Heart right ventricle (tissue), 16 donors: Measurements from ENCODE around the gene CCDC142. TPM values are rescaled to one million over a fixed set of nuclear protein-coding genes. Genes with fewer than 3 reads are reported as not detected.

ENCODE experiments used
- ATAC-seq, 8 donors: fragments of 200-7000 bp; cut with Tn5 transposase; one replicate each; pipeline ENCODE4 v1.9.1; 2020; ENCODE audit warnings: mild to moderate bottlenecking in 8 of 8, moderate library complexity in 8 of 8, moderate number of reproducible peaks in 1 of 8
- DNase-seq, 2 donors: peaks; one replicate each; pipeline ENCODE4 v3.0.0-alpha.2; 2020
- H3K27ac ChIP-seq, 10 donors: fragments of 200-600 bp; sonication (generic) in 2 of 10; one replicate each; pipeline versions ENCODE4 v1.5.0 to v1.8.0; 2020 to 2022; ENCODE audit warnings: mild to moderate bottlenecking in 3 of 10
- H3K27me3 ChIP-seq, 7 donors: fragments of 200-600 bp; one replicate each; pipeline ENCODE4 v1.8.0; 2021 to 2022; ENCODE audit warnings: mild to moderate bottlenecking in 2 of 7
- H3K36me3 ChIP-seq, 9 donors: fragments of 200-600 bp; sonication (generic) in 1 of 9; one replicate each; pipeline versions ENCODE4 v1.5.0 to v1.8.0; 2020 to 2022; ENCODE audit warnings: mild to moderate bottlenecking in 2 of 9
- H3K4me1 ChIP-seq, 9 donors: fragments of 200-600 bp; sonication (generic) in 1 of 9; one replicate each; pipeline versions ENCODE4 v1.5.0 to v1.8.0; 2020 to 2022; ENCODE audit warnings: mild to moderate bottlenecking in 4 of 9
- H3K4me3 ChIP-seq, 10 donors: fragments of 200-600 bp; sonication (generic) in 2 of 10; one replicate each; pipeline versions ENCODE4 v1.5.0 to v1.8.0; 2020 to 2022; ENCODE audit warnings: mild to moderate bottlenecking in 7 of 10, moderate library complexity in 2 of 10
- H3K9me3 ChIP-seq, 11 donors: fragments of 200-600 bp in 10 of 11; sonication (generic) in 2 of 11; one replicate each; pipeline versions ENCODE4 v1.5.0 to v1.8.0; 2013 to 2022; ENCODE audit warnings: mild to moderate bottlenecking in 2 of 11, control low read depth in 1 of 11, moderate library complexity in 1 of 11
- WGBS, 2 donors: extraction: QIAGEN DNeasy Blood & Tissue Kit; methylation state at CpG; one replicate each; pipeline ENCODE4 v1.1.7; 2013; ENCODE audit warnings: inconsistent platforms in 1 of 2; 5-methylcytosine and 5-hydroxymethylcytosine counted together
- intact Hi-C, 10 donors: fragments of 100-400 bp; cut with DNase I; formaldehyde crosslinking; loops; one replicate each; pipeline versions ENCODE4 v1.11.1 to v1.14.2; 2022
- polyA plus RNA-seq, 2 donors: library from polyadenylated mRNA; stranded (reverse); fragments of 200-250 nt; gene quantifications; one replicate each; pipeline ENCODE4 v1.2.3, GENCODE V29; 2013
- total RNA-seq, 10 donors: library from RNA; stranded (reverse); fragmentation: NEBNext Ultra II Directional in 3 of 10; extraction: Animal tissue kit (Norgen Biotek cat#: 25700) in 3 of 10; gene quantifications; one replicate each; pipeline versions ENCODE4 v1.2.1 to v1.2.4, GENCODE V29; 2021 to 2023
- TF ChIP-seq, protein P1 (sequence below), 9 donors: fragments of 200-600 bp; sonication (generic) in 2 of 9; IDR thresholded peaks; one replicate each; pipeline versions ENCODE4 v1.5.0 to v1.8.0; 2021 to 2022; ENCODE audit warnings: antibody characterized with exemption in 9 of 9, mild to moderate bottlenecking in 5 of 9, moderate library complexity in 1 of 9
- donor health status: Arrhythmogenic right ventricular cardiomyopathy.
- donor health status: ischemic (EF 13 %, LVEDD 7.1; RV severe dilation, severe dysfunction).
- donor health status: healthy with polysubstance abuse.
- donor health status: DM: no; HTN: yes; CAD: no.
- donor health status: DM: no; HTN: no; CAD: no.
- donor health status: ischemic (EF 25% LVEDD 6.9; RV normal size, moderate dysfunction).
- donor health status: ischemic (EF 25% LVEDD 5.7; RV mildly dilated, moderate dysfunction).
- donor health status: healthy.
- donor health status: DM: yes; HTN: yes; CAD: no.
- donor health status: Ischemic cardiomyopathy.
- donor health status: ischemic (EF 35%, LVEDD 5.7; RV mildly dilated, moderate dysfunction).
- donor health status: nonischemic (EF 11% LVEDD 7.7; RV severe dilation, severe dysfunction).
- donor health status: DM: yes; HTN: yes; CAD: no.
- donor health status: PGD.
- donor health status: ischemic (EF 29% LVEDD 5.4; RV normal size, mild dysfunction).
- donor health status: nonischemic (EF 23%, LVEDD 6.1; RV moderate dilation, normal function).

The CCDC142 gene
- total and polyA plus RNA-seq, 12 donors, result 2.3 to 13.2 (median 5.5) TPM

DNA sequence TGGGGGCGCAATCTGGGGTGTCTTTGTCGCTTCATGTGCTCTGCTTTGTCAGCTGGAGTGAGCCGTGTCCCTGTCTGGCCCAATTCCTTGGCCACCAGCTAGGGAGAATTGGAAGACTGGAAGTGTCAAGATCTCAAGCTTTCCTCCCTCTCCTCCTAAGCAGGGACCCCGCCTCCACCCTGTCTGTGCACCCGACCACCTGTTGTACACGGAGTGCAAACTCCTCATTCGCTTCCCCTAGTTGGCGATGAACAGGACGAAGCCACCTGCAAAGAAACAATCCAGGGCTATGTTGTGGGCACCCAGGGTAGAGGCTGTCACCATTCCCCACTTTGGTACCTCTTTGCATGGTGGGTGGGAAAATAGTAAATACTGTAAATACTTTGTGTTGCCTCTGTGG lies 44.9 kb upstream of the CCDC142 start:
- intact Hi-C loops, result loop anchor here in 3 of 10 donors (2.0 to 5.0 kb wide), 3 partner anchors 25 to 45 kb away; partner anchors contain the start of genes CCDC142 (in 1 of the 3), DOK1 (in 1 of the 3) and TTC31 (in 1 of the 3)
- Histone ChIP-seq H3K9me3 (no peaks in the 10 kb centered on the region), H3K4me3 (no peak overlapping the region), H3K27me3 (no peaks in the 10 kb centered on the region), H3K4me1 (peaks cover 12 to 35% (median 31%) of the 10 kb centered on the region in 9 donors), H3K27ac (no peak overlapping the region), H3K36me3 (peaks cover 0 to 48% (median 29%) of the 10 kb centered on the region in 9 donors)
- DNase-seq (no peak), ATAC-seq (no peak)
- TF ChIP-seq, protein P1, sequence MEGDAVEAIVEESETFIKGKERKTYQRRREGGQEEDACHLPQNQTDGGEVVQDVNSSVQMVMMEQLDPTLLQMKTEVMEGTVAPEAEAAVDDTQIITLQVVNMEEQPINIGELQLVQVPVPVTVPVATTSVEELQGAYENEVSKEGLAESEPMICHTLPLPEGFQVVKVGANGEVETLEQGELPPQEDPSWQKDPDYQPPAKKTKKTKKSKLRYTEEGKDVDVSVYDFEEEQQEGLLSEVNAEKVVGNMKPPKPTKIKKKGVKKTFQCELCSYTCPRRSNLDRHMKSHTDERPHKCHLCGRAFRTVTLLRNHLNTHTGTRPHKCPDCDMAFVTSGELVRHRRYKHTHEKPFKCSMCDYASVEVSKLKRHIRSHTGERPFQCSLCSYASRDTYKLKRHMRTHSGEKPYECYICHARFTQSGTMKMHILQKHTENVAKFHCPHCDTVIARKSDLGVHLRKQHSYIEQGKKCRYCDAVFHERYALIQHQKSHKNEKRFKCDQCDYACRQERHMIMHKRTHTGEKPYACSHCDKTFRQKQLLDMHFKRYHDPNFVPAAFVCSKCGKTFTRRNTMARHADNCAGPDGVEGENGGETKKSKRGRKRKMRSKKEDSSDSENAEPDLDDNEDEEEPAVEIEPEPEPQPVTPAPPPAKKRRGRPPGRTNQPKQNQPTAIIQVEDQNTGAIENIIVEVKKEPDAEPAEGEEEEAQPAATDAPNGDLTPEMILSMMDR (IDR thresholded peaks at IDR 0.05), result no peak
- 97 to 98% methylated on average over 9 of the region's 9 CpGs for WGBS, 2 donors

DNA sequence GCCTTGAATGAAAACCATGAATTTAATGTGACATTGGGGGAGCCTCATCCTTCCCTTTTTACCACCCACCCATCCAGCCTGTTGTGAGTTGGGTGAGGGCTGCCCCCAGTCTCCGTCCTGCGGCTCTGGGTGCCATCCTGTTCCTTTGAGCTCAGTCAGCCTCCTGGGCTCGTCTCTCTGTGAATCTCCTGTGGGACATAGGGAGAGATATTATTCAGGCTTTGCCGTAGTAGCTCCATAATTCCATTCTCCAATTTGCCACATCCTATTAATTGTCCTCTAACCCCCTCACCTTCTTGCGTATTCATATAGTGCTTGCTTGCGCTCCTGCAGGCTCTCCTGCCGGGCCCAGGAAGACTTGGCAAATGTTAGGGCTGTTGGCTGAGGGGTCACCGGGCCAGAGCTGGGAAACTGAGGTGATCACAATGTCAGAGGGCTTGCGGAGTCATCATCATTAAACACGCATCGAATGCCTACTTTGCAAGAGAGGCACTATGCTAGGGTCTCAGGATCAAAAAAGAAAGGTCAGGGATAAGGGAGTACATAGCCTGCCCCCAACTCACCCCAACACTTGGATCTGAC lies 43.9 kb upstream of the CCDC142 start:
- ATAC-seq, result no peak
- H3K27ac ChIP-seq, result no peak overlapping the region
- peaks cover 12 to 33% (median 27%) of the 10 kb centered on the region in 9 donors for H3K4me1 ChIP-seq
- no peak overlapping the region for H3K4me3 ChIP-seq
- TF ChIP-seq, protein P1 (IDR thresholded peaks at IDR 0.05), result no peak
- H3K36me3 ChIP-seq, result peaks cover 0 to 38% (median 23%) of the 10 kb centered on the region in 9 donors
- H3K27me3 ChIP-seq, result peaks cover 0 to 4% (median 0%) of the 10 kb centered on the region in 7 donors
- 97 to 98% methylated on average over 11 of the region's 11 CpGs for WGBS, 2 donors
- no peaks in the 10 kb centered on the region for H3K9me3 ChIP-seq
- intact Hi-C loops, result loop anchor here in 1 of 10 donors (5.0 kb wide), 1 partner anchor 44 kb away; the partner anchor contains the start of genes CCDC142 and TTC31
- no peak for DNase-seq

DNA sequence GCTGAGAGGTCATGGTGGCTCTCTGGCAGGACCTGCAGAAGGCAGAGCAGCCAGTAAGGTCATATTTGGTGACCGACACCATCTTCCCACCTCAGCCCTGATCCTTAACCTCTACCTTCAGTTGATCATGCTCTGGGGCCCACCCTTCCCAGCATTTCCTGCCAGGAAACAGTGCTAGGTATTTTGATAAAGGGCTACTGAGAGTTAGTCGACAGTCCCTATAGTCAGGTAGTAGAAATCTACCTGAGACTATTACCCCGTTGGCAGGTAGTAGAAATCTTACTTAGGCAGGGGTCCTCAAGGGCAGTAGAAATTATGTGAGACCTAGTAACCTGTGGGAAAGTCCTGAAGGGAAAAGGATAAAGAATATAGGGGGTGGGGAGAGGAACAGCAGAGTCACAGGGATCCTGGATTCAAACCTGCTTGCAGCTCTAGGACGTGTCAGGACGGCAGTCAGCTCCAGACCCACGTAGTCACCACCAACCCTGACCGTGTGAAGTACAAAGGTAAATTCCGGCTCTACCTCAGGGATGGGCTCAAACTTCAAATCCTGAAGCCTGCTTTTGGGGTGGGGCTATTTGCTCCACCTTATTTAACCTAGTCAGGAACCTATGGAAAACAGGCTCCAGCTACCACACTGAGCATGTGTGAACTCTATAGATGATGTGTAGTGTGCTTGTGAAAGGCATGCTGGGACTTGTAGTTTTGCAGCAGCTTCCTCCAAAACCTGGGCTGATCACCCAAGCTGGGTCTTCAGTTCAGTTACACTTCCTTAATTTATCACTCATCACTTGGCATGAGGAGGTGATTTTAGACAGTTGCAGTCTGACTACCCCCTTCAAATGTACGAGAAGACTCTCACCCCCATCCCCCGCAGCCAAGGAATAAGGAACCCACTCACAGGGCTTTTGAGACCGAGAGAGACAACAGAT lies 43.2 kb upstream of the CCDC142 start, which contains the start of gene DQX1:
Gene DQX1 (minus strand): TSS at position 515 of the 932 bp plus-strand sequence. CDS start 502 bp downstream, at position 13.
- DNase-seq, result no peak
- intact Hi-C loops, result loop anchor here in 1 of 10 donors (5.0 kb wide), 1 partner anchor 44 kb away; the partner anchor contains the start of genes CCDC142 and TTC31
- H3K9me3 ChIP-seq, result no peaks in the 10 kb centered on the region
- no peak for ATAC-seq
- no peak within 1 kb of the TSS for H3K27ac ChIP-seq
- peaks cover 0 to 8% (median under 1%) of the 10 kb centered on the region in 7 donors for H3K27me3 ChIP-seq
- H3K4me3 ChIP-seq, result no peak within 1 kb of the TSS
- H3K4me1 ChIP-seq, result peaks cover 6 to 25% (median 20%) of the 10 kb centered on the region in 9 donors
- TF ChIP-seq, protein P1 (IDR thresholded peaks at IDR 0.05), result no peak
- H3K36me3 ChIP-seq, result peaks cover 0 to 30% (median 23%) of the 10 kb centered on the region in 9 donors
- WGBS, 2 donors, result 89 to 91% methylated on average over 11 of the region's 11 CpGs
